NCI-H345 treated with DMSO at 0.1 percent for 48 hours (cell line): ENCODE measurements around the gene PDE8B.

ENCODE experiments used
- DNase-seq: peaks from one replicate; lab custom pipeline; 2025; ENCODE audit not compliant: unreplicated experiment; lab: John Stamatoyannopoulos, UW

The PDE8B gene

GRCh38 chr5:77189421-77189820 is 21.1 kb upstream of the PDE8B start:
- DNase-seq = no peak

DNA sequence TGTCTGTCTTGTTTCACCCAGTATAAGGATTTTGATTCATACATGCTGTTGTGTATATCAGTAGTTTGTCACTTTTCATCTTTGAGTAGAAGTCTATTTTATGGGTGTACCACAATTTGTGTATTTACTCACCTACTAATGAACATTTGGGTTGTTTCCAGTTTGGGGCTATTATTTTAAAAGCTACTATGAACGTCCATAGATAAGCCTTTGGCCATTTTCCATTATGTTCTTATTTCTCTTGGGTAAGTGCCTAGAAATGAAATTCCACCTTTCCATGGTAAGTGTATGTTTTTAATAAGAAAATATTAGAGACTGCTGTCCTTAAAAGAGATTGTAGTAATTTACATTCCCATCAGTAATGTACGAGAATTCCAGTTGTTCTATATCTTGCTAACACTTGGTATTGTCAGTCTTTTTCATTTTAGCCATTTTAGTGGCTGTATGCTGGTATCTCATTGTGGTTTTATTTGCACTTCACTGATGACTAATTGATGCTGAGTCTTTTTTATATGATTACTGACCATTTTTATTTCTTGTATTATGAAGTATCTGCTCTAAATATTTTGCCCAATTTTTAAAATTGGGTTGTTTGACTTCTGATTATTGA is 17.9 kb upstream of the PDE8B start:
- DNase-seq = no peak

- no peak for DNase-seq
These were observed 15.7 kb upstream of the PDE8B start for GRCh38 chr5:77194762-77195161.

DNA sequence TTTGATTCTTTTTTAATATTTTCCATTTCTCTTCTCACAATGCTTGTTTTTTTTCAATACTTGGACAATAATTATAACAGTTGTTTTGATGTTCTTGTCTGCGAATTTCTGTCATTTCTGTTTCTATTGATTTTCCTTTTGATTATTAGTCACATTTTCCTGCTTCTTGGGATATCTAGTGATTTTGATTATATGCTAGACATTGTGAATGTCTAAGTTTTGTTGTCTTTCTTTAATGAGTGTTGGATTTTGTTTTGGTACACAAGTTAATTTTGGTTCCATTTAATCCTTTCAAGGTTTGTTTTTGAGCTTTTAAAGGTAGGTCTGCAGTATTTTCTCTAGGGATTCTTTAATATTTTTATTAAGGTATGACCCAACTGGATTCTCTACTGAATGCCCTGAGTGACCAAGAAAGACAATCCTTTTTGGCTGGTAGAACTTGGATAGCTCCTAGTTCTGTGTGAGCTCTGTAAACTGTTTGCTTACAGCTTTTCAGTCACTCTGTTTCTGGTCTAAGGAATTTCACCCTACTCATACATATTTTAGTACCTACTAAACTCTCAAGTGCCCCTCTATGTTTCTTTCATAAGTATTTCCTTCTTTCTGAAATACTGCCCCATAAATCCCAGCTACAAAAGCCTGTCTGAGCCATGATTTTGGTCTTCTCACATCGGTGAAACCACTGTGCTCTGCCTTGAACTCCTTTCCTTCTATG is 12.5 kb upstream of the PDE8B start:
- DNase-seq = no peak

DNA sequence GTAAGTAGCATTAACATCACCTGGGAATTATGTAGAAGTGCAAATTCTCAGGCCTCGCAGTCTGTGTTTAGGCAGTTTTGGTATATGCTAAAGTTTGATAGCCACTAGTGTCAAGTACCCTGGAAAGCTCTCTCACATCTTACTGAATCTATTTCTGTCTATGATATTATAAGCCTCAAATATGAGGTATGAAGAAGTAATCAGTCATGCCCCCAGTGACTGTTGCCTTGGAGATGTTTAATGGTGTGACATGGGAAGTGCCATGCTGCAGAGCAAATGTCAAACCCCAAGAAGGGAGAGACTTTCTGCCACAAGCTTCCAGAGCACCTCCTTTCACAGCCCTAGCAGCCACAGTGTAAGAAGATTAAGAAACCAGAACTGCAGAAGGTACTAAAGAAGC is 9.8 kb upstream of the PDE8B start:
- DNase-seq = no peak

GRCh38 chr5:77202145-77202544 is 8.3 kb upstream of the PDE8B start:
- no peak for DNase-seq

- no peak for DNase-seq
These were observed 5.5 kb upstream of the PDE8B start for GRCh38 chr5:77204967-77205366.

DNA sequence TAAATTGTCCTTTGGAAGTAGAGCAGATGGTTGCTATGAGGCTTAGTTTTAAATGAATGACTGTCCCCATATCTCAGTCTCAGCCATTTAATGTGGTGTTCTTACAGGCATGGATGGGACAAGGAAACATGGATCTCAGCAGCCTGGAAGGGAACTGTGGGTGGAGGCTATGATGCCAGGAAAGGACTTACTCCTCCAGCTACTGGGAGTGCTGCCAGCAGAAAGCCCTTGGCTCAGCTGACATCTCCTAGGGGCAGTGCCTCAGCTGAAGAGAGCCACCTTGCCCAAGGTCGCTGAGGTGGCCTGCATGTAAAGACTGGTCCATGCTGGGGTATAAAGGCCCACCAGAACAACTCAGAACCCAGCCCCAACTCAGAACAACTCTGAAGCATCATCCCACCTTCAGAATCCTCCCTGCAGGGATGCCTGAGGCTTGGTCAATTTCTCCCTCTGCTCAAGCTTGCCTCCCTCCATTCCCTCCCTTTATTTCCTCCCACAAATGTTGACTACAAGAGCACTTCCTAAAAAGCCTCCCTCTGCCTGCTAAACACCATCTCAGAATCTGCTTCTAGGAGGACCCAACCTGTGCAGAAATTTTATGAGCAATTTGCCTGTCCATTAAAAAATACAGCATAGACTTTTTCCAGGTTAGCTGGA is 1.8 kb upstream of the PDE8B start:
- DNase-seq = no peak

DNA sequence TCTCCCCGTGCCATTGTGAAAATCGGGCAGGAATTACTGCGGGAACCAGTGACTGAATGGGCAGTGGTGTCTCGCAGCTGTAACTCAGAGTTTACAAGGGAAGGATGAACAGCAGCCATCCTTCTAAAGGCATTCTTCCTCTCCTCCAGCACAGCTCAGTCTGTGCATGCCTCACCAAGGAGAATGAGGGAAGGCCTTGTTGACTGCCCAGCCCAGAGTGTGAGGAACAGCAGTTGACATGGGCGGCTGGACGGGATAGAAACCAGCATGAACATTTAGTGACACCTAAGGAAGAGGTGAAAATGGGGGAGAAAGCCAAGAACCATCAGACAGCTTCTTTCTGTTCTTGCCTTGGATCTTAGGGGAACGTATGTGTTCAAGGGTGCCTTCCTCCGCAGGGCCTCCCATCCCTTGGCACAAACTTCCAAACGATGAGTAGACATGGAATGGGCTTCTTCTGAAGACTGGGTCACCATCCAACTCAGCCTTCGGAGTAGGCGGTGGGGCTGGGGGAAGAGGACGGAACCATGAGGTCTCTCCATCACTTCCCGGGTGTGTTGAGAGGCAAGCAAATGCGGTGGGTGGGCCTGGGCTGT is 887 bp upstream of the PDE8B start:
- no peak for DNase-seq

DNA sequence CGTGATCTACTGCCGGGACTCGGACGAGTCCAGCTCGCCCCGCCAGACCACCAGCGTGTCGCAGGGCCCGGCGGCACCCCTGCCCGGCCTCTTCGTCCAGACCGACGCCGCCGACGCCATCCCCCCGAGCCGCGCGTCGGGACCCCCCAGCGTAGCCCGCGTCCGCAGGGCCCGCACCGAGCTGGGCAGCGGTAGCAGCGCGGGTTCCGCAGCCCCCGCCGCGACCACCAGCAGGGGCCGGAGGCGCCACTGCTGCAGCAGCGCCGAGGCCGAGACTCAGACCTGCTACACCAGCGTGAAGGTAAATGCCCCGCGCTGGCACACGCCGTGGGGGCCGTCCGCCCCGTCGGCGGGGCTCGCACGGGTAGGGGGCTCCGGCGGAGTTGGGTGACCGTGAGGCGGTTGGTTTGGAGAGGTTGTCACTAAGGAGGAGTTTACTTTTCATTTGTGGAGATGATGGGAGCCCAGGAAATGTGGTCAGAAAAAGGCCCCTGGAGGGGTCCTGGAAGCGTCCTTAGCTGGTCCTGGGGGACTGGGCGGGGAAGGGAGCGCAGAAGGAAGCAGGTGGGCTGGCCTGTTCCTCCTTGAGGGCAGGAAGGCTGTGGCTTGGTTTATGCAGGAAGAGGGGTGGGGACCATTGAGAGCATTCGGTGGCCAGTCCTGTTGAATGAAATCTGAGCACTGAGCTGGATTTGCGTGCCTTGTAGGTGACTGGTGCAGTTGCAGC is 647 bp downstream of the PDE8B start:
- DNase-seq = no peak

GRCh38 chr5:77211691-77212047 is 1.2 kb downstream of the PDE8B start:
- no peak for DNase-seq

DNA sequence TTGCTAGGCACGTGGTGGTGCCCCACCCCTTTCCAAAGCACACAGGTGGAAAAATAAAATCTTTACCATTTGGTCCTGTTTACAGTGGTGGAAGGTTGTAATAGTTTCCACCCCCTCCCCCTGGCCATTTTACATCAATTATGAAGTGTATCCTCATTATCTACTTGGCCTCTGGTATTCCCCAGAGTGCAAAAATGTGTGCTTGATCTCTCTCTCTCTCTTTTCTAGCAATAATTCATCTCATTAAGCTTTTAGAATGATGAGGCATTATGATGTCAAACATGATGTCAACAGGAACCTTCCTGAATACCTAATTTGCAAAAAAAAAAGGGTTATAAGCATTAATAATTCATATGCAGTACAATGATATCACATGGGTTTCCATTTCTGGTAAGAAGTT is 3.1 kb downstream of the PDE8B start:
- DNase-seq = no peak

- DNase-seq = no peak
These were observed 3.7 kb downstream of the PDE8B start for GRCh38 chr5:77214151-77214550.

DNA sequence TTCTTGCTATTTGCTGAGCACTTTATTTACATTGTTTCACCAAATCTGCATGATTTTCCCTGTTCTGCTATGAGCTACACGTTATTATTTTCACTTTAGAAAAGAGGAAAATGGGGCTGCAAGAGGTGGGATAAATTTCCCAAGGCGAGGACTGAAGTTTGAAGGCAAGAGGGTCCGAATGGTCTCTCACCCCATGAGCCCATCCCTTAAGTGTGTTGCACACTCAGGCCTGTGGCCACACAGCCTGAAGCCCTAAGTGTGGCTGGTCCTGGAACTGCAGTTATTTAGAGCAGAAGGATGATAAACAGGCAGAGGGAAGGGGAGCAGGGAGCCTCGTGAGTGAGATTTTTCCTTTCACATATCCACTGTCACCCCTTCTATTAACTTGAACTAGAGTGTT is 7.8 kb downstream of the PDE8B start:
- no peak for DNase-seq

DNA sequence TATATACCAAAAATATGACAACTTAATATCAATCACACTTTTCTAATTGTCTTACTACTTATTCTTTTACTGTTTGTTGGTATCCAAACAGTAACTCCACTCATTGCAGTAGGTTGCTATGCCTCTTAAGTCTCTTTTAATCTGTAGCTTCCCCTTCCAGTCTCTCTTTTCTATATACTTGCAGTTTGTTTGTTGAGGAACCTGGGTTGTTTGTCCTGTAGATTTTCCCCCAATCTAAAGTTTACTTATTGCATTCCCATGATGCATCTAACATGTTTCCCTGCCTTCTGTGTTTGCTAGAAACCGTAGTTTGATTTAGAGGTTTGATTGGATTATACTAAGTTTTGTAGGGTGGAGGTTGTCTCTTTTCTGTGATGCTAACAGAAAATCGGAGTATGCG is 10.6 kb downstream of the PDE8B start:
- no peak for DNase-seq

- no peak for DNase-seq
These were observed 12.2 kb downstream of the PDE8B start for GRCh38 chr5:77222722-77223121.

GRCh38 chr5:77223653-77224052 is 13.2 kb downstream of the PDE8B start:
- DNase-seq = no peak

- no peak for DNase-seq
These were observed 14.3 kb downstream of the PDE8B start for GRCh38 chr5:77224672-77225355.

DNA sequence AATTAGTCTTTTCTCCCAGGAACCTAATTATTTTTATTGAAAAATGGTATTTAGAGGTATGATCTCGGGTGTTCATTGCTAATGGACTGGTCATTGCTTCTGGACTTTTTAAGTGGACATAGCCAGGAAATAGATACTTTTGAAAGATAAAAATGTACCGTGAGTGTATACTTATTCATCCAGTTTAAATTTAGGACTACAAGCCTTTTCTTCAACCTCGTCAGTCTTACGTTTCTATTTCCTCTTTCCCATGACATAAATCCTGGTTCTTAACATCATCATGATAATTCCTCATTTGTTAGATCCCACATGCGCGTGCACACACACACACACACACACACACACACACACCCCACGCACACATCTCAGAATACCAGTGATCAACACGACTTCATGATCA is 15.1 kb downstream of the PDE8B start:
- no peak for DNase-seq

DNA sequence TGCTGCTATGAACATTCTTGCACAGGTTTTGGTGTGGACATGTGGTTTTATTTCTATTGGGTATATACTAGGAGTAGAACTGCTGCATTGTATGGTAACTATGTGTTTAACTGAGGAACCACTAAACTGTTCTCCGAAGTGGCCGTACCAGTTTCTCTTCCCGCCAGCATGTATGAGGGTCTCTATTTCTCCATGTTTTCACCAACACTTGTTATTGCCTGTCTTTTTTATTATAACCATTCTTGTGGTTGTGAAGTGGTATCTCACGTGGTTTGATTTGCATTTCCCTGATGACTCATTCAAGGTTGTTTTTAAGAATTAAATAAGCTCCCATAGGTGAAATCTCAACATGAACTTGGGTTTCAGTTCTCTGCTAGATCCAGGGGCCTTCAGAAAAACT is 19.4 kb downstream of the PDE8B start:
- DNase-seq = no peak
